OCI-LY7 (cell line): Measurements from ENCODE around the gene TIMM17B.

Experiments used
- CTCF ChIP-seq: fragments of 200-600 bp; sonication (generic); conservative IDR thresholded peaks from 2 replicates; pipeline ENCODE4 v1.5.1; 2014; ENCODE audit warnings: mild to moderate bottlenecking, antibody characterized with exemption, low read length, moderate library complexity, mixed read lengths
- EZH2phosphoT487 ChIP-seq: fragments of 200-600 bp; sonication (generic); IDR thresholded peaks from 2 replicates; pipeline ENCODE4 v1.6.1; 2018; ENCODE audit warnings: low read depth, borderline replicate concordance, mild to moderate bottlenecking, mixed run types, antibody characterized with exemption, low read length, moderate library complexity, mixed read lengths

DNA sequence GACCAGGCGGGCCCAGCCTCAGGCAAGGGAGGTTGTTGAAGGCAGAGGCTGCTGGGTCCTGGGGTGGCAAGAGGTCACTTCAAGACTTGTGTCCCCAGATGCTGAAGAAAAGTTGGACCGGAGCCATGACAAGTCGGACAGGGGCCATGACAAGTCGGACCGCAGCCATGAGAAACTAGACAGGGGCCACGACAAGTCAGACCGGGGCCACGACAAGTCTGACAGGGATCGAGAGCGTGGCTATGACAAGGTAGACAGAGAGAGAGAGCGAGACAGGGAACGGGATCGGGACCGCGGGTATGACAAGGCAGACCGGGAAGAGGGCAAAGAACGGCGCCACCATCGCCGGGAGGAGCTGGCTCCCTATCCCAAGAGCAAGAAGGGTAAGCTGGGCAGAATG is 4.6 kb upstream of the TIMM17B start:
- no peak for TF ChIP-seq CTCF
- TF ChIP-seq EZH2phosphoT487, result no peak
